GM21723 (cell line): ENCODE data around the gene ZBTB7A.

ENCODE experiments used
- ATAC-seq: cut with Tn5 transposase; IDR thresholded peaks from one replicate; pipeline ENCODE4 v1.9.1; 2021; ENCODE audit warnings: mild to moderate bottlenecking, moderate library complexity; ENCODE audit not compliant: unreplicated experiment

Gene ZBTB7A

DNA sequence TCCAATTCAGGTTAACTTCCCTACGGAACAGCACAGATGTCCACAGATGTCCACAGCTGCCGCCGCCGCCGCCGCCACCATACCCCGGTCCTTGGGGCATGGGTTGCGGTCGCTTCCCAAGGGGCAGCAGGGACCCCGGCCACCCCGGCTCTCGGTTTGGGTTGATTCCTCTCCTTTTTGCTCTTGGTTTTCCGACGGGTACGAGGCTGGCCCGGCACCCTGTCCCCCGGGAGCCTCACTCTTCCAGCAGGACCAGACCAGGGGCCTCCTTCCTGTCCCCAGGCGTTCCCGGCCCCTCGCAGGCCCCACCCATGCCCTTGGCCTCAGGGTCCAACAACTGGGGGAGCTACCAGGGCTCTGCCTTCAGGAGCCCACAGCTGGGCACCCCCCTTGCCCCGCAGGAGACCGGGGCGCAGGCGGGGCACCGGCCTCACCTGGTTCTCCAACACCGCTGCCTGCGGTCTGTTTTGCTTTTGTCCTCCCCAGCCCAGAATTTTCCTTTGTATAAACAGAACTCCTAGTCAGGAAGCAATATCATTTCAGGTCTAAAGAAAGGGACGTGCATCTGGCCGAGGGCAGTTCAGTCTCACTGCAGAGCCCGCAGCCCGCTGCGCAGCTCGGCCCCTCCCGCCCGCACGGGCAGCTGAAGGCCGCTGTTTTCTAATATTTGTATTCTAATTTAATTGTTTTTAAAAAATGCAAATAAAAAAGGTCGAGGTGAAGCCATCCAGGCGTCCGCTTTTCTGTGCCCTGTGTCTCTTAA, 27.9 kb downstream of the ZBTB7A start:
- no peak for ATAC-seq

GRCh38 chr19:4038057-4038456, 28.6 kb downstream of the ZBTB7A start:
- no peak for ATAC-seq

GRCh38 chr19:4037301-4037949, 29.3 kb downstream of the ZBTB7A start:
- ATAC-seq: no peak

- ATAC-seq: no peak
These were observed 30.0 kb downstream of the ZBTB7A start for GRCh38 chr19:4036576-4037300.

- ATAC-seq: no peak
These were observed 31.1 kb downstream of the ZBTB7A start for GRCh38 chr19:4035582-4035981.

- no peak for ATAC-seq
These were observed 31.6 kb downstream of the ZBTB7A start for GRCh38 chr19:4035018-4035566.

DNA sequence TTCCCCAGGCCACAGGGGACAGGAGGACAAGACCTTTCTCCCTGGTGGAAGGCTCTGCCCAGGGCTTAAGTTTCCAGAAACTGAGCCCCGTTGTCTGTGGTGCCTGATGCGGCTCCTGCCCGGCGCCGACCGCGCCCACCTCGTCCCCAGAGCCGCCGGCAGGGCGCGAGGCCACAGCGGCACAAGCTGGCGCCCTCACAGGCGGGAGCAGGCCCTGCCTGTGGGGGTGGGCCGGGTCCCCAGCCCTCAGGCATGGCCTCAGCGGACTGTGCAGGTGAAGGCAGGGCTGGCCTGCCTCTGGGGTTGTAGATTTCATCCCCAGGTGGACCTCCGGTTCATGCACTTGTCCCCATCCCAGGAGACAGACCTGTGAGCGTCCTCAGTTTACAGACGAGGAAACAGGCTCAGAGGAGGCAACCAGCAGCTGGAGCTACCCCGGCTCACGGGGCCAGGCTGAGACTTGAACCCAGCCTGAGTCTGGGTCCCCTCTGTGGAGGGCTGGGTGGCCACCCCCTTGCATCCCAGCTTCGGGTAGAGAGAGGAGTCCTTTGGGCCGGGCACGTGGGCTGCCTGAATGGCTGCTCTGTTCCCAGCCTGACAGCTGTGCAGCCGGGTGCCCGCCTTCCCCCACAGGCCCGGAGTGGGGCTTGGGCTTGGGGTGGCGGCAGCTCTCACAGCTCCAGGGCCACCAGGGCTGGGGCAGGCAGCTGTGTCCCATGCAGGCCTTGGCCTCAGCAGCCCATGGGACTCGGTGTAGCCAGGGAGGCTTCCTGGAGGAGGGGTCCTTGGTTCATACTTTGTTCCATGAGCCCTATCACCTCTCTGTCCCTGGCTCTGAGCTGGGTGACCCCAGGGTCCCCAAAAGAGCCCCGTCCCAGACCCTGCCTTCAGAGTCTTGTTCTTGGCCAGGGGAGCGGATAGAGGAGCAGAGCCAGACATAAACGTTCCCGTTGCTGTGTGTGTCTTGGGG, 32.4 kb downstream of the ZBTB7A start:
- ATAC-seq: no peak

- no peak for ATAC-seq
These were observed 33.4 kb downstream of the ZBTB7A start for GRCh38 chr19:4033028-4033956.

- no peak for ATAC-seq
These were observed 34.3 kb downstream of the ZBTB7A start for GRCh38 chr19:4032436-4032835.

DNA sequence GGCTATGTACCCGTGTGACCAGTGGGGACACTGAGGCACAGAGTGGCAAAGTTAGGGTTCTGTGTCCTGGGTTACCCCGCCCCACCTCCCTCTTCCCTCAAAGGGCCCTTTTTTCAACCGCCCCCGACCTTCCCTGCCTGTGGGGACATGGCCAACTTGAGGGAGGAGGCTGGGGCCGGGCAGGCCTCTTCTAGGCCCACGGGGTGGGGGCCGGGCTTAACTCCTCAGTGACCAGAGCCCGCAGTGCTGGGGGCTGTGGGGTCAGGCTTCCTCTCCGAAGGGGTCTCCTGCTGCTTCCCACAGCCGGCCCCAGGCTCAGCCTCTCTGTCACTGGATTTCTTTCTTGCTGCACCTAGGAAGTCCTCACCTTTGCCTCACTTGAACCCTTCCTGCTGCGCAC, 35.3 kb downstream of the ZBTB7A start:
- ATAC-seq: no peak

DNA sequence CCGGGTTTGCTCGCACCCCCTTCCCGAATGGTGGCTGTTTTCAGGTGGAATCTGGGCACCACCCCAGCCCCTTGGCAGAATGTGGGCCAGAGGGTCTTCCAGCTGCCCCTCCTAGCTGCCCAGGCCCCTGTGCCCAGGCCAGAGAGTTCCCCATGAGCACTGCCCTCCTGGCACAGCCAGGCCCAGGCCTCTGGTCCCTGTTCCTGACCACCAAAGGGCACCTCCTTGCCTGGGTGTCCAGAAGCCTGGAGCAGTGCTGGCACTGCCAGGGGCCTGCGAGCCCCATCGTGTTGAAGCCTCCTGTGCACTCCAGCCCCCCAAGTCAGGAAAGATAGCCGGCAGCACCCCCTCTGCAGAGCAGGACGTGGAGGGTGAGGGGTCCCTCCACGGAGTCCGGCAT, 35.7 kb downstream of the ZBTB7A start:
- ATAC-seq: no peak

GRCh38 chr19:4030552-4030951, 36.1 kb downstream of the ZBTB7A start:
- ATAC-seq: no peak

GRCh38 chr19:4029247-4029614, 37.5 kb downstream of the ZBTB7A start:
- ATAC-seq: no peak

DNA sequence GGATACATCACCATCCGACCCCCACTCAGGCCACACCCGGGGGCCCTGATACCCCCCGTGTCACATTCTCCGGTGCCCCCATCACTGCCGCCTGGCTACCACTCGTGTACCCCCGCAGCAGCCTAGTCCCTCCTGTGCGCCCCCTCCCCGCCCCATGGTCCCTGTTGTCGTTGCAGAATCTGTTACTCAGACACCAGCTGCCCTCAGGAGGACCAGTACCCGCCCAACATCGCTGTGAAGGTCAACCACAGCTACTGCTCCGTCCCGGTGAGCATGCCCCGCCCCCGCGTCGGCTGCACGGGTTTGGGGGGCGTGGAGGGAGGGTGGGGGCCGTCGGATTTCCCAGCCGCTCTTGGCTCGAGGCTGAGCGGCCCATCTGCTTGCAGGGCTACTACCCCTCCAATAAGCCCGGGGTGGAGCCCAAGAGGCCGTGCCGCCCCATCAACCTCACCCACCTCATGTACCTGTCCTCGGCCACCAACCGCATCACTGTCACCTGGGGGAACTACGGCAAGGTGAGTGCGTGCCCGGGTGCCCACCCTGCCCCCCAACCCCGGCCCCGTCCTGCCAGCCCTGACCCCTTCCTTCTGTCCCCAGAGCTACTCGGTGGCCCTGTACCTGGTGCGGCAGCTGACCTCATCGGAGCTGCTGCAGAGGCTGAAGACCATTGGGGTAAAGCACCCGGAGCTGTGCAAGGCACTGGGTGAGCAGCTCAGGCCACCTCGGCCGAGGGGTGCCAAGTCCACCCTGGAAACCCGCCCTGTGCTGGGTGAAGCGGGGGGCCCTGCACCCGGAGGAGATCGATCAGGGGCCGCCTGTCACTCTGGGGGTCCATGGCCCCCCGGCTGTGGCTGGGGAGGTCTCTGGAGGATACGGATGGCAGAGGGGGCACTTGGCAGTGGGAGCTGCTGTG, 38.1 kb downstream of the ZBTB7A start:
- ATAC-seq: no peak

- ATAC-seq: no peak
These were observed 39.6 kb downstream of the ZBTB7A start for GRCh38 chr19:4027146-4027545.

DNA sequence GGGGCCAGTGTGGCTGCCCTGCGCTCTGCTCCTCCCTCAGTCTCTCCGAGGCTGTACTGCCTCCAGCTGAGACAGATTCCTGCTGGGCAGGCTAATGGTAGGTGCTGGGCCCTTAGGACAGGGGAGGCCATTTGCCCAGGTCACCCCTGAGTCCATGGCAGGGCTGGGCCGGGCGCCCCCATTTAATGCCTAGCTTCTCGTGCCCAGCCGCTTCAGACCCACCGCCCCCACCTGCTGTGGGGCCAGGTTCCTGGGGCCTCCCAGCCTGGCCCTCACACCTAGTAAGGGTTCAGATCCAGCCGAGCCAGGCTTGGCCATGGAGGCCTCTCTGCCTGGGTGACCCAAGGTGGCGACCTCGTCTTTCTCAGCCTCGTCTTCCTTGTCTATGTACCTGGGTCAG, 41.4 kb downstream of the ZBTB7A start:
- no peak for ATAC-seq

DNA sequence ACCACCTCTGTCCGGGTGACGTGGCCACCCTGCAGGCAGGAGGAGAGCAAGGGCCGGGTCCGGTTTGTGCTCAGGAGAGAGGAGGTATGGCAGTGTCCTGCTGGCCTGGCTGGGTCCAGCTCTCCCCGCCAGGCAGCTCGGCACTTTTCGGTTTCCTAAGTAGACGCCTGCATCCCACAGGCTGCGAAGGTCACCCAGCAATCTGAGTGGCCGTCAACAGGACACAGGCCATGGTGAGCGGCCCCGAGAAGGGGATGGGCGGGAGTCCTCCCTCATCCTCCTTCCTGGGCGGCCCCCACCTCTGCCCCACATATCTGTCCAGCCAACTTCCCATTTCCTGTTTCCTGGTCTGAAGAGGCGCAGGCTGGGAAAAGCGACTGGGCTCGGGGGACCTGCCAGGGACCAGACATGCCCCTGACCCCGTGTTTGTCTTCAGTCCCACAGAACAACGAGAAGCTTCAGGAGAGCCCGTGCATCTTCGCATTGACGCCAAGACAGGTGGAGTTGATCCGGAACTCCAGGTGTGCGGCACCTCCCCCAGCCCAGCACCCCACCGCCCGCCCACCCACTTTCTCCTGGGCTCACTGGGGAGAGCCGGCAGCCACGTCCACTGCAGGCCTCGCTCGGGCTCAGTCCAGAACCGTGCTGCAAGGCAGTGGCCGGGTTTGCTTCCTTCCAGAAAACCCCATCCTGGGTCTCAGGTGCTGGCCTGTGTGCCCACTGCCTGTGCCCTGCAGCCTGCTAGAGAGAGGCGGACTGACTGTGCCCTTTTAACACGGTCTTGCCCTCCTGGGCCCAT, 42.9 kb downstream of the ZBTB7A start:
- ATAC-seq: no peak

GRCh38 chr19:4019578-4019977, 47.1 kb downstream of the ZBTB7A start:
- ATAC-seq: no peak
